C4-2B (cell line): Measurements from ENCODE around the gene EMX2.

Experiments
- ZFX ChIP-seq: fragments of 450-650 bp; IDR thresholded peaks from 2 replicates; pipeline ENCODE4 v1.6.1; 2017
- TF ChIP-seq, protein P1 (sequence below): fragments of 450-650 bp; conservative IDR thresholded peaks from 2 replicates; pipeline ENCODE4 v1.5.1; 2017; ENCODE audit warnings: mild to moderate bottlenecking

DNA sequence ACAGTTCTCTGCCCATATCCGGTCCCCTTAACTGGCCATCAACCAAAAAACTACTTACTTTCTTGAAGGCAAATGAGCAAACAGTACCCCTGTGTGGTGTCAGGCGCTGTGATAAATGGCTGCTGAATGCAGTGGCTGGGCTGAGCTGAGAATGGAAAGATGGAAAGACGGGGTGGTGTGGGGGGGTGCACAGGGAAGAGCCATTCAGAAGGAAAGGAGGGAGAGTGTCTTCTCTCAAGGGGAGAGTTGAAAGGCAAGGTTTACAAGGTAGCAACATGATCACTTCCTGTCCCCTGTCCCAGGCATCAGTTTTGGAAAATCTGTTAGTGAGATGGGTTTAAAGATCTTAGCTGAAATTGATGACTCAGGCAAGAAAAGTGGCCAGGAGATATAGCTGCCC is 22.5 kb downstream of the EMX2 start:
- TF ChIP-seq, protein P1, sequence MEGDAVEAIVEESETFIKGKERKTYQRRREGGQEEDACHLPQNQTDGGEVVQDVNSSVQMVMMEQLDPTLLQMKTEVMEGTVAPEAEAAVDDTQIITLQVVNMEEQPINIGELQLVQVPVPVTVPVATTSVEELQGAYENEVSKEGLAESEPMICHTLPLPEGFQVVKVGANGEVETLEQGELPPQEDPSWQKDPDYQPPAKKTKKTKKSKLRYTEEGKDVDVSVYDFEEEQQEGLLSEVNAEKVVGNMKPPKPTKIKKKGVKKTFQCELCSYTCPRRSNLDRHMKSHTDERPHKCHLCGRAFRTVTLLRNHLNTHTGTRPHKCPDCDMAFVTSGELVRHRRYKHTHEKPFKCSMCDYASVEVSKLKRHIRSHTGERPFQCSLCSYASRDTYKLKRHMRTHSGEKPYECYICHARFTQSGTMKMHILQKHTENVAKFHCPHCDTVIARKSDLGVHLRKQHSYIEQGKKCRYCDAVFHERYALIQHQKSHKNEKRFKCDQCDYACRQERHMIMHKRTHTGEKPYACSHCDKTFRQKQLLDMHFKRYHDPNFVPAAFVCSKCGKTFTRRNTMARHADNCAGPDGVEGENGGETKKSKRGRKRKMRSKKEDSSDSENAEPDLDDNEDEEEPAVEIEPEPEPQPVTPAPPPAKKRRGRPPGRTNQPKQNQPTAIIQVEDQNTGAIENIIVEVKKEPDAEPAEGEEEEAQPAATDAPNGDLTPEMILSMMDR = no peak
- no peak for TF ChIP-seq ZFX
